ENCODE measurements around the gene KRT85. TPM values are rescaled to one million over a fixed set of nuclear protein-coding genes. Genes with fewer than 3 reads are reported as not detected.

KRT85 gene
- total and polyA plus RNA-seq, 2 of the 4 experiments (the other 2 are of a cell fraction) = not detected

DNA sequence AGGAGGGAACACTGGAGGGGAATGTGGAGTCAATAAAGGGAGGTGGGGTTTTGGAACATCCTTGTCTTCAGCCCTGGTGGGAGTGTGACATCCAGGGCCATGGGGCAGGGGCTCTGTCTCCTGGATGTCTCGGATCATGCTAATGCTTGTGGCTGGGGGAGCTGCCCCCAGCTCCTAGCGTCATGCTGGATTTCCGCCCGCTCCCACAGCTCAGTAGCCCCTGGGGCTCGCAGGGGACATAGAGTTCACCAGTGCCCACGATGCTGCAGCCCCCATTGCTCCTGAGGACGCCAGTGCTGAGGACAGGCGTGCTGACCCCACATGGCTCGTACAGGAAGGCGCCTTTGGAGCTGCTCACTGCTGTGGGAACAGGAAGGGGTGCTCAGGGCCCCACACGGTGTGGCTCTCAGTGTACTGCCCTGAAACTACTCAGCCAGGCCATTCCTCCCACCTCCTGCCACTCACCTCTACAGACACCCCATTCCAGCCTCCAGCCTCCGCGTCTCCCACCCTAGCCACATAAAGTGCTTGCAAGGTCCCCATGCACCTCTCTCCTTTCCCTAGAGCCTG, 27.6 kb upstream of the KRT85 start:
- 70% methylated on average over 8 of the region's 13 CpGs; no CpG with 5 or more reads in 1 of the 2 experiments for WGBS, 2 experiments (ENCODE audit: extremely low coverage in 2 of 2, insufficient read length in 1 of 2)
- no peaks in the 10 kb centered on the region for H3K36me3 ChIP-seq (ENCODE audit: control insufficient read depth, insufficient read depth, low read length)
- H2AK9ac ChIP-seq (replicated peaks; ENCODE audit: low read depth, low read length, poor library complexity) = no peak overlapping the region
- ChIA-PET POLR2A (ENCODE audit: unreplicated experiment) (no interaction called here), CTCF (no interaction called here)
- H2BK15ac ChIP-seq (ENCODE audit: low read depth, low read length) = no peak overlapping the region
- H3K27me3 ChIP-seq (ENCODE audit: control insufficient read depth, insufficient read depth, low read length) = peaks cover 42% of the 10 kb centered on the region
- no peak for ATAC-seq (ENCODE audit: low read depth)
- no TSS peak for BruUV-seq (replicated peaks)
- H3K56ac ChIP-seq (ENCODE audit: extremely low read depth, insufficient read depth, low read length) = no peak overlapping the region
- H3K9me3 ChIP-seq (ENCODE audit: control insufficient read depth, insufficient read depth, low read length) = no peaks in the 10 kb centered on the region
- H3K14ac ChIP-seq (replicated peaks; ENCODE audit: low read depth, low read length) = no peak overlapping the region
- no peak overlapping the region for H4K8ac ChIP-seq (ENCODE audit: low read depth in 2 of 2, low read length in 2 of 2)
- in situ Hi-C loops (cut with MboI; ENCODE audit: low sequenced_read_pairs) (no loop called here), intact Hi-C loops (cut with micrococcal nuclease) (loop anchor here (5.0 kb wide), 1 partner anchor 477 kb away; no protein-coding TSS in a partner anchor), dilution Hi-C loops (cut with HindIII; ENCODE audit: low sequenced_read_pairs, unreplicated experiment) (no loop called here)
- H3K27ac ChIP-seq (ENCODE audit: insufficient read depth, low read length) = no peak overlapping the region
- H4K91ac ChIP-seq (ENCODE audit: insufficient read depth, low read depth, low read length) = no peak overlapping the region
- H3K4me3 ChIP-seq (ENCODE audit: insufficient read depth, low read depth, low read length) = no peak overlapping the region
- H3K4me1 ChIP-seq (ENCODE audit: control insufficient read depth, insufficient read depth, low read length) = no peaks in the 10 kb centered on the region
- H3K9ac ChIP-seq (ENCODE audit: low read depth, low read length) = no peak overlapping the region
- no peaks in the 10 kb centered on the region for H4K20me1 ChIP-seq (ENCODE audit: insufficient read depth, low read length)
- no peak overlapping the region for H3K4ac ChIP-seq (ENCODE audit: low read depth, low read length)
- no peaks in the 10 kb centered on the region for H3K79me1 ChIP-seq (ENCODE audit: low read depth in 1 of 2, low read length in 2 of 2)
- H3K9me1 ChIP-seq (ENCODE audit: insufficient read depth, low read length) = no peaks in the 10 kb centered on the region
- H2BK120ac ChIP-seq (ENCODE audit: low read depth, low read length) = no peak overlapping the region
- no peak overlapping the region for H2BK5ac ChIP-seq (ENCODE audit: low read depth, low read length, poor library complexity, severe bottlenecking)
- no peak for TF ChIP-seq POLR2A (IDR thresholded peaks at IDR 0.05; ENCODE audit: low read depth, low read length)
- no peak for TF ChIP-seq CHD1 (IDR thresholded peaks at IDR 0.05; ENCODE audit: low read depth, low read length)
- TF ChIP-seq, protein P1, sequence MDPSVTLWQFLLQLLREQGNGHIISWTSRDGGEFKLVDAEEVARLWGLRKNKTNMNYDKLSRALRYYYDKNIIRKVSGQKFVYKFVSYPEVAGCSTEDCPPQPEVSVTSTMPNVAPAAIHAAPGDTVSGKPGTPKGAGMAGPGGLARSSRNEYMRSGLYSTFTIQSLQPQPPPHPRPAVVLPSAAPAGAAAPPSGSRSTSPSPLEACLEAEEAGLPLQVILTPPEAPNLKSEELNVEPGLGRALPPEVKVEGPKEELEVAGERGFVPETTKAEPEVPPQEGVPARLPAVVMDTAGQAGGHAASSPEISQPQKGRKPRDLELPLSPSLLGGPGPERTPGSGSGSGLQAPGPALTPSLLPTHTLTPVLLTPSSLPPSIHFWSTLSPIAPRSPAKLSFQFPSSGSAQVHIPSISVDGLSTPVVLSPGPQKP (IDR thresholded peaks at IDR 0.05; ENCODE audit: borderline replicate concordance, low read depth, low read length) = no peak
- TF ChIP-seq RFX5 (IDR thresholded peaks at IDR 0.05; ENCODE audit: low read depth, low read length) = no peak
- TF ChIP-seq NFE2L2 (IDR thresholded peaks at IDR 0.05; ENCODE audit: low read depth, low read length) = no peak
- no peak for TF ChIP-seq MXI1 (IDR thresholded peaks at IDR 0.05; ENCODE audit: borderline replicate concordance, low read depth, low read length)
- no peak for TF ChIP-seq BHLHE40 (IDR thresholded peaks at IDR 0.05; ENCODE audit: low read depth, low read length)
- no peak for TF ChIP-seq FOS (IDR thresholded peaks at IDR 0.05; ENCODE audit: low read depth, low read length)
- no peak overlapping the region for H2AK5ac ChIP-seq (ENCODE audit: low read depth, low read length)
- no peak overlapping the region for H3K18ac ChIP-seq (ENCODE audit: low read depth, low read length)
- H3K4me2 ChIP-seq (ENCODE audit: low read depth, low read length) = no peak overlapping the region
- DNase-seq = no peak
- H2BK20ac ChIP-seq (ENCODE audit: low read depth, low read length) = no peak overlapping the region
- no peak overlapping the region for H3K23ac ChIP-seq (ENCODE audit: low read depth, low read length)
- no peak overlapping the region for H2AFZ ChIP-seq (replicated peaks; ENCODE audit: low read length, poor library complexity)
- no peak overlapping the region for H4K5ac ChIP-seq (ENCODE audit: low read depth, low read length)
